HepG2 (cell line): ENCODE data around the gene MAN2A2. TPM values are rescaled to one million over a fixed set of nuclear protein-coding genes. Genes with fewer than 3 reads are reported as not detected.

Experiments
- ARID3A ChIP-seq: IDR thresholded peaks from 2 replicates; pipeline ENCODE4 v1.6.1; 2012; ENCODE audit warnings: low read depth, low read length, improper control_type of control experiment
- CBX5 ChIP-seq: sonication (generic); formaldehyde crosslinking; IDR thresholded peaks from 2 replicates; pipeline ENCODE4 v1.4.0; 2020; ENCODE audit warnings: missing genetic modification reagents, borderline replicate concordance
- EEA1 ChIP-seq: sonication (generic); formaldehyde crosslinking; IDR thresholded peaks from 2 replicates; pipeline ENCODE4 v1.5.1; 2020; ENCODE audit warnings: mild to moderate bottlenecking, missing genetic modification reagents, borderline replicate concordance
- EP300 ChIP-seq, 3 experiments: sonication (generic) in 1 of 3; formaldehyde crosslinking in 1 of 3; IDR thresholded peaks; 2 replicates each; pipeline versions ENCODE4 v1.5.1 to v1.6.1; 2011 to 2020; ENCODE audit warnings: low read depth in 2 of 3, low read length in 2 of 3, borderline replicate concordance in 1 of 3, improper control_type of control experiment in 1 of 3, mild to moderate bottlenecking in 1 of 3, missing genetic modification reagents in 1 of 3, moderate library complexity in 1 of 3
- FOXA3 ChIP-seq: IDR thresholded peaks from 2 replicates; pipeline ENCODE4 v1.6.1; 2016; ENCODE audit warnings: missing genetic modification reagents, missing compliant biosample characterization
- IKZF5 ChIP-seq: IDR thresholded peaks from 2 replicates; pipeline ENCODE4 v1.6.1; 2018; ENCODE audit warnings: missing genetic modification reagents, mild to moderate bottlenecking, missing compliant biosample characterization
- KLF11 ChIP-seq: IDR thresholded peaks from 2 replicates; pipeline ENCODE4 v1.6.1; 2016; ENCODE audit warnings: missing compliant biosample characterization
- MBD4 ChIP-seq: IDR thresholded peaks from 2 replicates; pipeline ENCODE4 v1.6.1; 2012; ENCODE audit warnings: low read length, inconsistent platforms, borderline replicate concordance
- MEIS1 ChIP-seq: sonication (generic); formaldehyde crosslinking; IDR thresholded peaks from 2 replicates; pipeline ENCODE4 v1.9.0; 2021; ENCODE audit warnings: mild to moderate bottlenecking, missing genetic modification reagents, moderate library complexity, borderline replicate concordance
- RCOR2 ChIP-seq: IDR thresholded peaks from 2 replicates; pipeline ENCODE4 v1.6.1; 2016; ENCODE audit warnings: missing biosample characterization, missing genetic modification reagents
- RNF2 ChIP-seq: fragments of 450-650 bp; conservative IDR thresholded peaks from 2 replicates; pipeline ENCODE4 v1.6.1; 2016; ENCODE audit warnings: low read depth
- SMAD1 ChIP-seq: sonication (generic); formaldehyde crosslinking; IDR thresholded peaks from 2 replicates; pipeline ENCODE4 v1.4.0; 2020; ENCODE audit warnings: missing genetic modification reagents, low read depth, mild to moderate bottlenecking, borderline replicate concordance
- SYNCRIP ChIP-seq: fragments of 200-400 bp; formaldehyde crosslinking; IDR thresholded peaks from 2 replicates; pipeline ENCODE4 v1.6.1; 2018; ENCODE audit warnings: mild to moderate bottlenecking, low read depth, low read length; ENCODE audit not compliant: insufficient read depth
- ZBTB42 ChIP-seq: sonication (generic); formaldehyde crosslinking; IDR thresholded peaks from 2 replicates; pipeline ENCODE4 v1.5.0; 2020; ENCODE audit warnings: mild to moderate bottlenecking, missing genetic modification reagents
- ZKSCAN1 ChIP-seq: fragments of 150-350 bp; IDR thresholded peaks from 2 replicates; pipeline ENCODE4 v1.6.1; 2014; ENCODE audit warnings: low read length
- ZNF329 ChIP-seq: sonication (generic); formaldehyde crosslinking; IDR thresholded peaks from 2 replicates; pipeline ENCODE4 v1.9.0; 2021; ENCODE audit warnings: low read depth, mild to moderate bottlenecking, missing genetic modification reagents
- ZNF33B ChIP-seq: sonication (generic); formaldehyde crosslinking; IDR thresholded peaks from 2 replicates; pipeline ENCODE4 v1.5.1; 2020; ENCODE audit warnings: mild to moderate bottlenecking, missing genetic modification reagents
- ZNF557 ChIP-seq: sonication (generic); formaldehyde crosslinking; IDR thresholded peaks from 2 replicates; pipeline ENCODE4 v1.4.0; 2020; ENCODE audit warnings: missing genetic modification reagents
- ZNF644 ChIP-seq: IDR thresholded peaks from 2 replicates; pipeline ENCODE4 v1.6.1; 2016; ENCODE audit warnings: low read depth
- ZNF737 ChIP-seq: sonication (generic); formaldehyde crosslinking; IDR thresholded peaks from 2 replicates; pipeline ENCODE4 v1.5.0; 2020; ENCODE audit warnings: missing genetic modification reagents, mild to moderate bottlenecking, borderline replicate concordance
- polyA plus RNA-seq, 8 experiments: library from polyadenylated mRNA; depleted of rRNA in 3 of 8; stranded (reverse) in 7 of 8; unstranded in 1 of 8; fragments of >200 nt; fragmentation: Illumina TruSeq in 4 of 8; extraction: Trizol in 4 of 8; gene quantifications; 2 replicates each; pipeline versions ENCODE4 v1.2.1 to v1.2.3, GENCODE V29; 2011 to 2016; ENCODE audit warnings: low read depth in 4 of 8, missing spikeins in 1 of 8, mixed read lengths in 1 of 8; ENCODE audit not compliant: insufficient read depth in 1 of 8
- total RNA-seq, 5 experiments: library from RNA; depleted of rRNA; stranded (reverse); fragments of >200 nt; fragmentation: Illumina TruSeq; extraction: Trizol; gene quantifications; 2 replicates each; pipeline ENCODE4 v1.2.3, GENCODE V29; 2016; ENCODE audit warnings: low read depth in 1 of 5
- TF ChIP-seq, protein P1 (sequence below): fragments of 450-650 bp; IDR thresholded peaks from 2 replicates; pipeline ENCODE4 v1.6.1; 2017; ENCODE audit warnings: mild to moderate bottlenecking
- TF ChIP-seq, protein P2 (sequence below): sonication (generic); formaldehyde crosslinking; IDR thresholded peaks from 2 replicates; pipeline ENCODE4 v1.8.1; 2023; ENCODE audit warnings: mild to moderate bottlenecking, missing genetic modification reagents

The MAN2A2 gene
- total and polyA plus RNA-seq, 2 of the 13 experiments (the other 11 are each of a cell fraction or from before 2014, with no cell fraction given), result 17.5 to 51.5 TPM

DNA sequence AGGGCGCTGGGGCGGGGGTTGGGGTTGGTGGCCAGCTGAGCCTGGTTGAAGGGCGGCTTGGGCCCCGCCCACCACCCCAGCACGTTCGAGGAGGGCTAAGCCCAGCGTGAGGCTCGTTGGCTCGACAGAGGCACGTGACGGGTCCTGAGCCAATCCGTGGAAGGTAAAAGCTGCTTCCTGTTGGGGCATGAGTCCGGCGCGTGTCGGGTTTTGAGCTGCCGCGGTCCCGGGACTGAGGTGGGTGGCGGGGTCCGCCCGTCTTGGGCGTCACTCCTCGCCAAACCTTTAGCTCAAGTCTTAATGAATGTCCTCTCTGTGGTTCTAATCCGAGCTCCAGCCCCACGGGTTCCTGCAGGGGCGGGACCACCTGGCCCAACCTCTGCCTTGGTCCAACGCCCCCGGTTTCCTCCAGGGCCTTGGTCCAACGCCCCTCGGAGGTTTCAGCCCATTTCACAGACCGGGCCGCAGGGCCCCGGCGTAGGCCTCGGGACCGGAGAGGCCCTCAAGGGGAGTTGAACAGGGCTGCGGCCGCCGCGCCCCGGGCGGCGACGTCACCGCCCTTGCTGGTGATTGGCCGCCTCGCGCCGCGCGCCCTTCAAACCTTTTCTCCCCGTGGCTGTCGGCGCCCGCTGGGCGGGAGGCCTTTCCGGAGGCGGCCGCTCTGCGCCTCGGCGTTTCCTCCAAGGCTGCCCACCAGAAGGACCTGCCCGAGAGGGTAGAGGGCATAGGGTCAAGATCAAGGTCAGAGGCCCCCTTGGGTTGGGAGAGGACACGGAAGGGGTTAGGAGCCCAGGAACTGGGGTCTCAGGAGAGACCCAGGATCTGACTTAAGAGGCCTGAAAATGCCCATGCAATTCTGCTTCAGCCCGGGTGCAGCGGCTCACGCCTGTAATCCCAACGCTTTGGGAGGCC lies 51.9 kb downstream of the MAN2A2 start, which contains the start of gene RCCD1 (continued):
- TF ChIP-seq ZNF737 (no peak), KLF11 (CRISPR knock-in tag) (no peak), MEIS1 (CRISPR knock-in tag) (no peak), ZBTB42 (CRISPR knock-in tag) (0 out of 2 replicates have a peak, but pooled peaks have one; percentile 77), ARID3A (no peak), EEA1 (CRISPR knock-in tag) (no peak), CBX5 (CRISPR knock-in tag) (peak; percentile 29; the same call in 1 of the 2 replicates), SMAD1 (CRISPR knock-in tag) (no peak; the same call in 1 of the 2 replicates), ZNF33B (no peak), ZKSCAN1 (no peak), EP300 (IDR thresholded peaks at IDR 0.05; ENCODE audit: low read depth in 2 of 2, low read length in 2 of 2) (peak in 1 of 2 experiments; percentile 20; a peak in 1 of 4 replicates), EP300 (CRISPR knock-in tag; IDR thresholded peaks at IDR 0.05; ENCODE audit: borderline replicate concordance) (0 out of 2 replicates have a peak, but pooled peaks have one; percentile 13), RNF2 (peak; percentile 82), ZNF329 (CRISPR knock-in tag) (no peak), IKZF5 (CRISPR knock-in tag) (peak; percentile 55; the same call in 1 of the 2 replicates), ZNF557 (0 out of 2 replicates have a peak, but pooled peaks have one; percentile 29), FOXA3 (CRISPR knock-in tag) (no peak; the same call in 1 of the 2 replicates), SYNCRIP (no peak), ZNF644 (no peak), RCOR2 (CRISPR knock-in tag) (no peak), MBD4 (no peak)
- TF ChIP-seq, protein P1, sequence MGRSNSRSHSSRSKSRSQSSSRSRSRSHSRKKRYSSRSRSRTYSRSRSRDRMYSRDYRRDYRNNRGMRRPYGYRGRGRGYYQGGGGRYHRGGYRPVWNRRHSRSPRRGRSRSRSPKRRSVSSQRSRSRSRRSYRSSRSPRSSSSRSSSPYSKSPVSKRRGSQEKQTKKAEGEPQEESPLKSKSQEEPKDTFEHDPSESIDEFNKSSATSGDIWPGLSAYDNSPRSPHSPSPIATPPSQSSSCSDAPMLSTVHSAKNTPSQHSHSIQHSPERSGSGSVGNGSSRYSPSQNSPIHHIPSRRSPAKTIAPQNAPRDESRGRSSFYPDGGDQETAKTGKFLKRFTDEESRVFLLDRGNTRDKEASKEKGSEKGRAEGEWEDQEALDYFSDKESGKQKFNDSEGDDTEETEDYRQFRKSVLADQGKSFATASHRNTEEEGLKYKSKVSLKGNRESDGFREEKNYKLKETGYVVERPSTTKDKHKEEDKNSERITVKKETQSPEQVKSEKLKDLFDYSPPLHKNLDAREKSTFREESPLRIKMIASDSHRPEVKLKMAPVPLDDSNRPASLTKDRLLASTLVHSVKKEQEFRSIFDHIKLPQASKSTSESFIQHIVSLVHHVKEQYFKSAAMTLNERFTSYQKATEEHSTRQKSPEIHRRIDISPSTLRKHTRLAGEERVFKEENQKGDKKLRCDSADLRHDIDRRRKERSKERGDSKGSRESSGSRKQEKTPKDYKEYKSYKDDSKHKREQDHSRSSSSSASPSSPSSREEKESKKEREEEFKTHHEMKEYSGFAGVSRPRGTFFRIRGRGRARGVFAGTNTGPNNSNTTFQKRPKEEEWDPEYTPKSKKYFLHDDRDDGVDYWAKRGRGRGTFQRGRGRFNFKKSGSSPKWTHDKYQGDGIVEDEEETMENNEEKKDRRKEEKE, result no peak
- TF ChIP-seq, protein P2, sequence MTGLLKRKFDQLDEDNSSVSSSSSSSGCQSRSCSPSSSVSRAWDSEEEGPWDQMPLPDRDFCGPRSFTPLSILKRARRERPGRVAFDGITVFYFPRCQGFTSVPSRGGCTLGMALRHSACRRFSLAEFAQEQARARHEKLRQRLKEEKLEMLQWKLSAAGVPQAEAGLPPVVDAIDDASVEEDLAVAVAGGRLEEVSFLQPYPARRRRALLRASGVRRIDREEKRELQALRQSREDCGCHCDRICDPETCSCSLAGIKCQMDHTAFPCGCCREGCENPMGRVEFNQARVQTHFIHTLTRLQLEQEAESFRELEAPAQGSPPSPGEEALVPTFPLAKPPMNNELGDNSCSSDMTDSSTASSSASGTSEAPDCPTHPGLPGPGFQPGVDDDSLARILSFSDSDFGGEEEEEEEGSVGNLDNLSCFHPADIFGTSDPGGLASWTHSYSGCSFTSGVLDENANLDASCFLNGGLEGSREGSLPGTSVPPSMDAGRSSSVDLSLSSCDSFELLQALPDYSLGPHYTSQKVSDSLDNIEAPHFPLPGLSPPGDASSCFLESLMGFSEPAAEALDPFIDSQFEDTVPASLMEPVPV (CRISPR knock-in tag), result peak; percentile 95
